Measurements from ENCODE around the gene HIPK4.
"Not testable (repeated sequence)": the region's sequence is repeated elsewhere in the genome, so short reads cannot be mapped to it uniquely, and the experiment has no call there.

The HIPK4 gene

GRCh38 chr19:40335855-40336600 lies 54.0 kb downstream of the HIPK4 start:
- no peak for DNase-seq

DNA sequence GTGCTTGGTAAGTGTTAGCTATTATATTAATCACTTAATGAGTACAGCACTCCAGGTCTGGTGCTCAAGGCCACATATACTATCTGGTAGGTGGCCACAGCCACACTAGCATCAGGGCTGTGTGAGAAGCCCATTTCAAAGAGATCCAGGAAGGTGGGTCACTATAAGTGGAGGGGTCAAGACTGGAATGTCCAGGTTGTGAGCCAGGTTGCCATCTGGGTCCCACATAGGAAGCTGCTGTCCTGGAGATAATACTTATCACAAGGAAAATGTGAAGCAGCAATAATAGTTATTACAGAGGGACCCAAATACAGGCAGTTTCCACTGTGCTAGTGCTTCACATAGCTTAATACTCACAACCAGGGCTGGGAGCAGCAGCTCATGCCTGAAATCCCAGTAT lies 54.9 kb downstream of the HIPK4 start:
- DNase-seq = no peak

GRCh38 chr19:40333083-40333482 lies 56.9 kb downstream of the HIPK4 start:
- DNase-seq = not testable (repeated sequence)

GRCh38 chr19:40332669-40333068 lies 57.3 kb downstream of the HIPK4 start:
- no peak for DNase-seq

GRCh38 chr19:40331052-40331451 lies 58.9 kb downstream of the HIPK4 start:
- DNase-seq = no peak
